HEK293T (cell line): Measurements from ENCODE around the gene MRPL32.

Experiments
- CTCF ChIA-PET: fragments of 350-600 bp; formaldehyde crosslinking; extraction: SDS; loops from one replicate; lab custom pipeline; 2021; ENCODE audit warnings: antibody characterized with exemption, inconsistent platforms; lab: Yijun Ruan, JAX
- POLR2A ChIA-PET: fragments of 350-600 bp; formaldehyde crosslinking; extraction: SDS; loops from one replicate; lab custom pipeline; 2020; ENCODE audit warnings: antibody characterized with exemption, inconsistent platforms; lab: Yijun Ruan, JAX
- DNase-seq: peaks from one replicate; pipeline ENCODE4 v3.0.0; 2012; ENCODE audit warnings: mixed read lengths; ENCODE audit errors: extremely low spot score
- ARNT ChIP-seq: fragments of 450-650 bp; IDR thresholded peaks from 2 replicates; pipeline ENCODE4 v1.6.1; 2017; ENCODE audit warnings: mild to moderate bottlenecking
- BHLHE40 ChIP-seq: fragments of 450-650 bp; IDR thresholded peaks from 2 replicates; pipeline ENCODE4 v1.6.1; 2016; ENCODE audit warnings: mild to moderate bottlenecking, moderate library complexity, borderline replicate concordance
- CTBP1 ChIP-seq: fragments of 450-650 bp; IDR thresholded peaks from 2 replicates; pipeline ENCODE4 v1.6.1; 2016; ENCODE audit warnings: borderline replicate concordance
- ELF4 ChIP-seq: fragments of 450-650 bp; IDR thresholded peaks from 2 replicates; pipeline ENCODE4 v1.6.1; 2017; ENCODE audit warnings: antibody characterized with exemption
- FOXA1 ChIP-seq: fragments of 450-650 bp; IDR thresholded peaks from 2 replicates; pipeline ENCODE4 v1.6.1; 2016; ENCODE audit warnings: mild to moderate bottlenecking
- FOXK2 ChIP-seq: fragments of 450-650 bp; IDR thresholded peaks from 2 replicates; pipeline ENCODE4 v1.6.1; 2016; ENCODE audit warnings: mild to moderate bottlenecking
- FOXM1 ChIP-seq: fragments of 450-650 bp; IDR thresholded peaks from 2 replicates; pipeline ENCODE4 v1.6.1; 2017; ENCODE audit warnings: mild to moderate bottlenecking, borderline replicate concordance
- HDGF ChIP-seq: fragments of 450-650 bp; IDR thresholded peaks from 2 replicates; pipeline ENCODE4 v1.6.1; 2017; ENCODE audit warnings: antibody characterized with exemption, borderline replicate concordance
- L3MBTL2 ChIP-seq: fragments of 450-650 bp; conservative IDR thresholded peaks from 2 replicates; pipeline ENCODE4 v1.6.1; 2016; ENCODE audit warnings: mild to moderate bottlenecking
- LEF1 ChIP-seq: fragments of 450-650 bp; IDR thresholded peaks from 2 replicates; pipeline ENCODE4 v1.6.1; 2017; ENCODE audit warnings: mild to moderate bottlenecking, borderline replicate concordance
- NFRKB ChIP-seq: fragments of 450-650 bp; IDR thresholded peaks from 2 replicates; pipeline ENCODE4 v1.6.1; 2016; ENCODE audit warnings: mild to moderate bottlenecking, moderate library complexity
- SP1 ChIP-seq: fragments of 450-650 bp; IDR thresholded peaks from 2 replicates; pipeline ENCODE4 v1.6.1; 2017
- SUZ12 ChIP-seq: fragments of 450-650 bp; IDR thresholded peaks from 2 replicates; pipeline ENCODE4 v1.6.1; 2016; ENCODE audit warnings: mild to moderate bottlenecking
- TARDBP ChIP-seq: fragments of 450-650 bp; IDR thresholded peaks from 2 replicates; pipeline ENCODE4 v1.6.1; 2016
- ZNF384 ChIP-seq: fragments of 450-650 bp; IDR thresholded peaks from 2 replicates; pipeline ENCODE4 v1.6.1; 2016
- TF ChIP-seq, protein P1 (sequence below): fragments of 450-650 bp; IDR thresholded peaks from 2 replicates; pipeline ENCODE4 v1.6.1; 2016

Gene MRPL32

GRCh38 chr7:42946627-42946950 lies 14.4 kb downstream of the MRPL32 start:
- DNase-seq = no peak
- CTCF ChIA-PET = no interaction called here
- POLR2A ChIA-PET = no interaction called here
- TF ChIP-seq SP1 (no peak), ZNF384 (no peak), SUZ12 (no peak), NFRKB (no peak), LEF1 (no peak), ARNT (no peak), TARDBP (no peak)

DNA sequence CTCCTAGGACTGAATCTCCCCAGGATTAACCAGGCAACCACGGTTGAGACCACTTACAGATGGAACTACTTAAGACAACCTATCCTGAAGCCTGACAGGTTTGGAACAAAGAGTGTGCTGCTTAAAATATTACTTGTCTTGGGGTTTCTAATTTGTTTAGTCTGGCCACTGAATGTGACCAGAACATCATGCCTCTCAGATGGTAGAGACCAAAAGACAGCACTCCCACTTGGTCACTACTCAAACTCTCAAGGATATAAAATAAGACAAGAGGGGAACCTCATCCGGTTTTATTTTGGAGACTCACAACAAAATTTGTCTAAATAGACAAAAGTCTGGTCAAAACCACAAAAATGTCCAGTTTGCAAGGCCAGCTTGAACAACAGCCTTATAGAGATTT lies 15.3 kb downstream of the MRPL32 start:
- DNase-seq = no peak
- ChIA-PET CTCF (no interaction called here), POLR2A (no interaction called here)
- TF ChIP-seq FOXM1 (no peak), FOXK2 (no peak), ARNT (no peak), ZNF384 (no peak), HDGF (no peak), ELF4 (no peak), SUZ12 (no peak)
- TF ChIP-seq, protein P1, sequence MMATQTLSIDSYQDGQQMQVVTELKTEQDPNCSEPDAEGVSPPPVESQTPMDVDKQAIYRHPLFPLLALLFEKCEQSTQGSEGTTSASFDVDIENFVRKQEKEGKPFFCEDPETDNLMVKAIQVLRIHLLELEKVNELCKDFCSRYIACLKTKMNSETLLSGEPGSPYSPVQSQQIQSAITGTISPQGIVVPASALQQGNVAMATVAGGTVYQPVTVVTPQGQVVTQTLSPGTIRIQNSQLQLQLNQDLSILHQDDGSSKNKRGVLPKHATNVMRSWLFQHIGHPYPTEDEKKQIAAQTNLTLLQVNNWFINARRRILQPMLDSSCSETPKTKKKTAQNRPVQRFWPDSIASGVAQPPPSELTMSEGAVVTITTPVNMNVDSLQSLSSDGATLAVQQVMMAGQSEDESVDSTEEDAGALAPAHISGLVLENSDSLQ = no peak

GRCh38 chr7:42950417-42950816 lies 18.2 kb downstream of the MRPL32 start:
- CTCF ChIA-PET = no interaction called here
- TF ChIP-seq ELF4 (no peak), FOXM1 (no peak), CTBP1 (no peak), NFRKB (no peak), SP1 (no peak), FOXK2 (no peak), HDGF (no peak), ARNT (no peak), SUZ12 (no peak), FOXA1 (no peak)
- TF ChIP-seq, protein P1 = no peak
- POLR2A ChIA-PET = no interaction called here
- no peak for DNase-seq

- CTCF ChIA-PET = no interaction called here
- DNase-seq = no peak
- POLR2A ChIA-PET = no interaction called here
- TF ChIP-seq SUZ12 (no peak), SP1 (no peak), FOXK2 (no peak), FOXM1 (no peak), FOXA1 (no peak), NFRKB (no peak), ELF4 (no peak), BHLHE40 (no peak), TARDBP (no peak), L3MBTL2 (no peak), LEF1 (no peak)
Measured at GRCh38 chr7:42952328-42952727, 20.2 kb downstream of the MRPL32 start.

- CTCF ChIA-PET = no interaction called here
- POLR2A ChIA-PET = interaction anchor here (1.1 kb wide), 1 partner anchor 22 kb away, joined by 3 read pairs; the partner anchor contains the start of genes MRPL32 and PSMA2
- no peak for DNase-seq
- TF ChIP-seq TARDBP (no peak), FOXM1 (no peak), HDGF (no peak), ZNF384 (no peak)
Measured at GRCh38 chr7:42953994-42954393, 21.8 kb downstream of the MRPL32 start.

GRCh38 chr7:42956062-42956461 lies 23.9 kb downstream of the MRPL32 start:
- no peak for TF ChIP-seq FOXM1
- TF ChIP-seq NFRKB = no peak
- TF ChIP-seq LEF1 = no peak
- TF ChIP-seq, protein P1 = no peak
- no peak for TF ChIP-seq SUZ12
- TF ChIP-seq ZNF384 = no peak
- TF ChIP-seq TARDBP = no peak
- TF ChIP-seq FOXK2 = no peak
- no peak for TF ChIP-seq BHLHE40
- no peak for TF ChIP-seq ELF4
- TF ChIP-seq SP1 = no peak
- no peak for TF ChIP-seq HDGF
- no peak for TF ChIP-seq CTBP1
- TF ChIP-seq L3MBTL2 = no peak
- TF ChIP-seq ARNT = no peak
- no peak for TF ChIP-seq FOXA1
- CTCF ChIA-PET = no interaction called here
- POLR2A ChIA-PET = no interaction called here
- no peak for DNase-seq

DNA sequence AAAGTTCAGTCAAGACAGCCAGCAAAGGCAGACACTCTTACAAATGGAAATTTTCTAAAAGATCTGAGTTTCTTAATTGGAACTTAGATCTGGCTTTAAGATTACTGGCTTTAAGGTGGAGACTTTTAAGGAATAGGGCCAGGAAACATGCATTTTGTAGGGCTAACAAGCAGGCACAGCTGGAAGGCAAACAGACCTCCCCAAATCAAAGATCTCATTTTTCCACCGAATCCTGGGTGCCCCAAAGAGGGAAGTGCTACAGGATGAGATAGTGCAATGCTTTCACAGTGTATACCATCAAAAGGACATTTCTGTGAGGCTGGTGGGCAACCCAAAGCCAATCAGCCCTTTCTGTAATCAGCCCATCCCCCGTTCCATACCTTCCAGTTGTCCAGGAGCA lies 27.4 kb downstream of the MRPL32 start:
- no peak for TF ChIP-seq CTBP1
- TF ChIP-seq HDGF = no peak
- ChIA-PET CTCF (interaction anchor here (0.9 kb wide), 1 partner anchor 14 kb away, joined by 4 read pairs; no protein-coding TSS in a partner anchor), POLR2A (no interaction called here)
- no peak for DNase-seq
